C4-2B (cell line): Measurements from ENCODE around the gene TMEM183A.

Source experiments
- CTCF ChIP-seq: fragments of 450-650 bp; conservative IDR thresholded peaks from 2 replicates; pipeline ENCODE4 v1.5.1; 2017; ENCODE audit warnings: mild to moderate bottlenecking
- ZFX ChIP-seq: fragments of 450-650 bp; IDR thresholded peaks from 2 replicates; pipeline ENCODE4 v1.6.1; 2017

- TF ChIP-seq CTCF (no peak), ZFX (no peak)
Measured at GRCh38 chr1:203033287-203033686, 26.1 kb downstream of the TMEM183A start.
